CD4-positive, alpha-beta T cell (primary cell): ENCODE results near the gene DIS3L2. TPM values are rescaled to one million over a fixed set of nuclear protein-coding genes. Genes with fewer than 3 reads are reported as not detected.

ENCODE experiments used
- ATAC-seq: fragments of 200-7000 bp; cut with Tn5 transposase; one replicate; pipeline ENCODE4 v1.10.0; 2022; ENCODE audit warnings: mild to moderate bottlenecking; ENCODE audit not compliant: poor library complexity
- CTCF ChIA-PET: fragments of 350-600 bp; sonication (Branson Sonifier 250); formaldehyde crosslinking; loops from one replicate; lab custom pipeline; 2021; ENCODE audit warnings: antibody characterized with exemption, inconsistent platforms; lab: Charles Lee
- POLR2A ChIA-PET: fragments of 350-600 bp; sonication (Branson Sonifier 250); formaldehyde crosslinking; loops from one replicate; lab custom pipeline; 2021; ENCODE audit warnings: antibody characterized with exemption, inconsistent platforms; lab: Charles Lee
- DNase-seq, 14 experiments: peaks; one replicate each; pipeline ENCODE4 v3.0.0-alpha.2; 2013 to 2020; ENCODE audit warnings: mixed read lengths in 2 of 14
- H3K27ac ChIP-seq, 2 donors: one replicate each; pipeline versions ENCODE4 v1.5.1 to v1.7.0; 2013; ENCODE audit warnings: low read length in 2 of 2, low read depth in 1 of 2, mild to moderate bottlenecking in 1 of 2
- H3K27me3 ChIP-seq, 2 experiments: 1 replicate in 1 of 2; 2 replicates in 1 of 2; pipeline versions ENCODE4 v1.6.1 to v1.7.0; 2013; ENCODE audit warnings: low read length in 2 of 2, control low read depth in 1 of 2, mild to moderate bottlenecking in 1 of 2, moderate library complexity in 1 of 2; ENCODE audit not compliant: insufficient read depth in 2 of 2, control insufficient read depth in 1 of 2
- H3K36me3 ChIP-seq: one replicate; pipeline ENCODE4 v1.6.1; 2013; ENCODE audit warnings: low read length, control low read depth; ENCODE audit not compliant: insufficient read depth
- H3K4me1 ChIP-seq: one replicate; pipeline ENCODE4 v1.6.1; 2013; ENCODE audit warnings: low read length, control low read depth; ENCODE audit not compliant: insufficient read depth
- H3K4me3 ChIP-seq: one replicate; pipeline ENCODE4 v1.5.1; 2013; ENCODE audit warnings: mild to moderate bottlenecking, low read length, moderate library complexity
- H3K9me3 ChIP-seq, 2 experiments: 1 replicate in 1 of 2; 2 replicates in 1 of 2; pipeline versions ENCODE4 v1.6.1 to v1.7.0; 2013; ENCODE audit warnings: low read length in 2 of 2, mild to moderate bottlenecking in 2 of 2, control low read depth in 1 of 2, moderate library complexity in 1 of 2; ENCODE audit not compliant: control insufficient read depth in 1 of 2, insufficient read depth in 1 of 2
- H3K27ac Mint-ChIP-seq: one replicate; pipeline ENCODE4 v1.8.0; 2020; ENCODE audit warnings: mixed read lengths
- H3K27me3 Mint-ChIP-seq: one replicate; pipeline ENCODE4 v1.8.0; 2021; ENCODE audit warnings: mixed read lengths
- H3K36me3 Mint-ChIP-seq: one replicate; pipeline ENCODE4 v1.8.0; 2021; ENCODE audit warnings: low read depth, mixed read lengths
- H3K4me1 Mint-ChIP-seq: one replicate; pipeline ENCODE4 v1.8.0; 2021; ENCODE audit warnings: low read depth, mixed read lengths
- H3K4me3 Mint-ChIP-seq: one replicate; pipeline ENCODE4 v1.8.0; 2020; ENCODE audit warnings: mild to moderate bottlenecking, mixed read lengths
- H3K9me3 Mint-ChIP-seq: one replicate; pipeline ENCODE4 v1.8.0; 2020; ENCODE audit warnings: mixed read lengths
- intact Hi-C, 2 experiments: fragments of 100-400 bp; cut with DNase I in 1 of 2; cut with micrococcal nuclease in 1 of 2; formaldehyde crosslinking; loops; one replicate each; pipeline versions ENCODE4 v1.15.1 to v1.9.0; 2023 to 2025; cut with DNase I, micrococcal nuclease
- total RNA-seq, 174 experiments: library from RNA in 2 of 174; stranded (reverse) in 2 of 174; gene quantifications; one replicate each; pipeline ENCODE4 v1.2.3 and lab custom pipeline; 2021 to 2026
- TF ChIP-seq, protein P1 (sequence below): fragments of 200-600 bp; IDR thresholded peaks from one replicate; pipeline ENCODE4 v1.8.0; 2022; ENCODE audit warnings: antibody characterized with exemption, mild to moderate bottlenecking

The DIS3L2 gene
- total RNA-seq, 2 experiments from 2014 or later: 59.8 to 62.9 TPM

GRCh38 chr2:232022718-232023117 lies 61.2 kb downstream of the DIS3L2 start:
- no peak overlapping the region for H3K4me3 ChIP-seq
- ATAC-seq (no peak), DNase-seq (no peak)
- peaks cover 25% of the 10 kb centered on the region for H3K36me3 Mint-ChIP-seq
- H3K27me3 Mint-ChIP-seq: no peaks in the 10 kb centered on the region
- peaks cover under 1% of the 10 kb centered on the region for H3K4me1 Mint-ChIP-seq
- H3K9me3 ChIP-seq: no peaks in the 10 kb centered on the region
- no peaks in the 10 kb centered on the region for H3K9me3 Mint-ChIP-seq
- H3K36me3 ChIP-seq: peaks cover 70% of the 10 kb centered on the region
- no peaks in the 10 kb centered on the region for H3K27me3 ChIP-seq
- no peak overlapping the region for H3K27ac ChIP-seq
- TF ChIP-seq, protein P1, sequence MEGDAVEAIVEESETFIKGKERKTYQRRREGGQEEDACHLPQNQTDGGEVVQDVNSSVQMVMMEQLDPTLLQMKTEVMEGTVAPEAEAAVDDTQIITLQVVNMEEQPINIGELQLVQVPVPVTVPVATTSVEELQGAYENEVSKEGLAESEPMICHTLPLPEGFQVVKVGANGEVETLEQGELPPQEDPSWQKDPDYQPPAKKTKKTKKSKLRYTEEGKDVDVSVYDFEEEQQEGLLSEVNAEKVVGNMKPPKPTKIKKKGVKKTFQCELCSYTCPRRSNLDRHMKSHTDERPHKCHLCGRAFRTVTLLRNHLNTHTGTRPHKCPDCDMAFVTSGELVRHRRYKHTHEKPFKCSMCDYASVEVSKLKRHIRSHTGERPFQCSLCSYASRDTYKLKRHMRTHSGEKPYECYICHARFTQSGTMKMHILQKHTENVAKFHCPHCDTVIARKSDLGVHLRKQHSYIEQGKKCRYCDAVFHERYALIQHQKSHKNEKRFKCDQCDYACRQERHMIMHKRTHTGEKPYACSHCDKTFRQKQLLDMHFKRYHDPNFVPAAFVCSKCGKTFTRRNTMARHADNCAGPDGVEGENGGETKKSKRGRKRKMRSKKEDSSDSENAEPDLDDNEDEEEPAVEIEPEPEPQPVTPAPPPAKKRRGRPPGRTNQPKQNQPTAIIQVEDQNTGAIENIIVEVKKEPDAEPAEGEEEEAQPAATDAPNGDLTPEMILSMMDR: no peak
- ChIA-PET CTCF (interaction anchor here (0.6 kb wide), 1 partner anchor 279 kb away, joined by 4 read pairs; no protein-coding TSS in a partner anchor), POLR2A (no interaction called here)
- intact Hi-C loops: no loop called here
- no peaks in the 10 kb centered on the region for H3K4me1 ChIP-seq
- no peak overlapping the region for H3K27ac Mint-ChIP-seq
- H3K4me3 Mint-ChIP-seq: no peak overlapping the region

DNA sequence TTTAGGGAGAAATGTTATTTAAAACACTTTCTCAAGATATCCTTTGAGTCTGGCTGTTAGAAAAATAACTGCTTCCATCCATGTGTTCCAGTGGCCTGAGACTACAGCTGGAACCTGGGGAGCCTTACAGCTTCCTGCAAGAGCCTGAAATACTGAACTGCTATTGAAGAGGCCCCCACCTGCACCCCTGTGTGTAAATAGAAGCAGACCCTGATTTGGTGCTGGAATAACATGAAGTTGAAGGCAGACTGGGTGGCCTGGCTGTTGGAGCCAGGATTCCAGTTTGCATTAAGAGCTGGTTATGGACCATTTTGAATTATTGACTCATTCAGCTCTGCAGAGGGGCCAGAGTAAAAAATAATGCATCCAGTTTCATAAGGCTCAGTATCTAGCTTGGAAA lies 61.9 kb downstream of the DIS3L2 start:
- Mint-ChIP-seq H3K4me1 (no peaks in the 10 kb centered on the region), H3K9me3 (no peaks in the 10 kb centered on the region), H3K4me3 (no peak overlapping the region), H3K27ac (no peak overlapping the region), H3K36me3 (peaks cover 32% of the 10 kb centered on the region), H3K27me3 (no peaks in the 10 kb centered on the region)
- POLR2A ChIA-PET: interaction anchor here (0.5 kb wide), 1 partner anchor 1222 kb away, joined by 3 read pairs; no protein-coding TSS in a partner anchor
- TF ChIP-seq, protein P1: no peak
- H3K27ac ChIP-seq: no peak overlapping the region
- DNase-seq (no peak), ATAC-seq (no peak)
- H3K9me3 ChIP-seq: no peaks in the 10 kb centered on the region
- H3K27me3 ChIP-seq: no peaks in the 10 kb centered on the region
- H3K4me3 ChIP-seq: no peak overlapping the region
- peaks cover 66% of the 10 kb centered on the region for H3K36me3 ChIP-seq
- CTCF ChIA-PET: interaction anchor here (0.6 kb wide), 1 partner anchor 278 kb away, joined by 4 read pairs; no protein-coding TSS in a partner anchor
- intact Hi-C loops: no loop called here
- H3K4me1 ChIP-seq: no peaks in the 10 kb centered on the region

DNA sequence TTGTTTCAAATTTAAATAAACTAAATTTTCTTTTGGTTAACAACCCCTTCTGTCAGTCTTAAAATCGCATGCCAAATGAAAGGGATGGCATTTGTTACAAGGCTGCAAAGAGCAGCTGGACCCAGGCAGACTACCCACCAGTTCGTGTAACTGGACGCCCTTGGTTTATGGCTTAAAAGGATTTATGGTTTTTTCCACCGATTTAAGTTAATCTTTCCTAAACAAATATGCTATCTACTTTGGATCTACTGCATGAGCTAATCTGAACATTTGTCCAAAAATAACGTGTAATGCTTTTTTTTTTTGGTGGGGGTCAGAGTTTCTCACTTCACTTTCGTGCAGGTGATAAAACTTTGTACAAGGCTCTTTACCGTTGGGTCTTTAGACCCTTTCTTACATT lies 62.9 kb downstream of the DIS3L2 start:
- H3K4me1 Mint-ChIP-seq: peaks cover 4% of the 10 kb centered on the region
- POLR2A ChIA-PET: no interaction called here
- Histone ChIP-seq H3K27me3 (no peaks in the 10 kb centered on the region), H3K9me3 (no peaks in the 10 kb centered on the region), H3K4me1 (no peaks in the 10 kb centered on the region), H3K36me3 (peaks cover 60% of the 10 kb centered on the region), H3K27ac (no peak overlapping the region), H3K4me3 (no peak overlapping the region)
- TF ChIP-seq, protein P1: no peak
- CTCF ChIA-PET: no interaction called here
- no peak overlapping the region for H3K27ac Mint-ChIP-seq
- no peaks in the 10 kb centered on the region for H3K9me3 Mint-ChIP-seq
- DNase-seq (no peak), ATAC-seq (no peak)
- peaks cover 41% of the 10 kb centered on the region for H3K36me3 Mint-ChIP-seq
- no peaks in the 10 kb centered on the region for H3K27me3 Mint-ChIP-seq
- H3K4me3 Mint-ChIP-seq: no peak overlapping the region
- intact Hi-C loops: no loop called here
